ENCODE measurements around the gene LOXL3.

DNA sequence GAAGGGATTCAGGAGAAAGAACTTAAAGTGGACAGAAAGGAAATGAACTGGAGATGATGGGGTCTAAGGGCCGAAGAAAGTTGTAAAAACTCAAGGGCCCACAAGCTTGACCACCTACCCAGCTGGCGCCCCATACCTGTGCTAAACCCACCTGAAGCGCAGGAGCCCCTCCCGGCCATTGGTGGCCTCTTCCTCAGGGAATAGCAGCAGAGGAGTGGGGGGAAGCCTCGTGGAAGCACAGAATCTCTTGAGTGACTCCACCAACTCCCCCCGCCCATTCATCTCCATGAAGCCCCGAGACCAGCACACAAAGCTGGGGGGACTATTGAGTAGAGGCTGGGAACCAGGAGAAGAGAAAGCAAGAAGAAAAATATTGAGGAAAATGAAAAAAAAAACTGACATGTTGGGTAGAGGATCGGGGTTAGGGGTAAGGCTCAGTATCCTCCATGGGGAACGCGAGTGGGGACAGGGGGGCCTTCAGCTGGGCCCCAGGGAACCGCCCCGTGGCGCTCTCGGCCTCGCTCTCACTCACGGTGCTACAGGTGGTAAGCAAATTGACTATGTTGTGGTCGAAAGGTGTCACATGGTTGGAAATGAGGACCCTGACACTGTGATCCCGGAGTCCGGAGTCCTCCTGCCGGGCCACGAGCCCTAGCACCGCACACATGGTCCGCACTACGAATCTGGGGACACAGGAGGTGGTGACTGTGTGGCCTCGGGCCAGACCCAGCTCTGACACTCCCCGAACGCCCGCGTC lies 25.0 kb downstream of the LOXL3 start:
- TF ChIP-seq ZNF274 (IDR thresholded peaks at IDR 0.05; ENCODE audit: borderline replicate concordance, extremely low read depth, low read length): no peak
- no peak for TF ChIP-seq PHF8 (conservative IDR thresholded peaks at IDR 0.05; ENCODE audit: low read depth, low read length)
